SIG-M5 treated with dmso at 0.1 percent for 504 hours (cell line): Measurements from ENCODE around the gene TMPO.
"Not testable (repeated sequence)": the region's sequence is repeated elsewhere in the genome, so short reads cannot be mapped to it uniquely, and the experiment has no call there.

Experiments
- DNase-seq: peaks from one replicate; lab custom pipeline; 2025; ENCODE audit not compliant: unreplicated experiment; lab: John Stamatoyannopoulos, UW

Gene TMPO

DNA sequence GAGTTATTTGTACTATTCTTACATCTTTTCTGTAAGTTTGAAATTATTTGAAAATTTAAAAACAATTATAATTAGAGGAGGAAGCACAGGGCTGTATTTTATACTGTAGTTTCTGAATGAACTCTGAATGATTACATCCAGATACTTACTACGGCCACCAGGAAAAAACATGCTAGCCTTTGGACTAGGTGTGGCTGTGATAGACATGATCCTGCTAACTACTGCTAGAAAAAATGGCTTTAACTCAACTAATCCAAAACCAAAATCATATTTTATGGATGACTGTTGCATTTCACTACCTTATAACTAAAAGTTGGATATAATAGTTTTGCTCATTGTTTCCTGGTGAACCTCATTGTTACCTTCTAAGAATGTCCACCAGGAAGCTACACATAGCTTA is 63.0 kb downstream of the TMPO start:
- no peak for DNase-seq

DNA sequence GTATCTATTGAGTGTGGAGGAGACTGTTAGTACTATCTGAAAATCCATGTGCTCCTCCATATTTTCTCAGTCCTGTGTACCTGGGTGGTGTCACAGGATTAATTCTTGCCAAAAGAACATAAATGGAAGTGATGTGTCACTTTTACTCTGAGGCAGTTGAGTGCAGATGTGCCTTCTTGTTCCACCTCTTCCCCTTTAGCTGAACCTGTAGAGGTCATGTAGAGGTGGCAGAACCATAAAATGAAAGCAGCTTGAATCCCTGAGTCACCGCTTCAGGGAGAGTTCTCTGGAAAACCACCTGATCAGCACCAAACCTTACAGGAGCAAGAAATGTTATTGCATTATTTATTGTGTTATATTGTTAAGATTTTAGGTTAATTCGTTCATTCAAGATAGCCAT is 63.4 kb downstream of the TMPO start:
- peak; percentile 18 for DNase-seq

DNA sequence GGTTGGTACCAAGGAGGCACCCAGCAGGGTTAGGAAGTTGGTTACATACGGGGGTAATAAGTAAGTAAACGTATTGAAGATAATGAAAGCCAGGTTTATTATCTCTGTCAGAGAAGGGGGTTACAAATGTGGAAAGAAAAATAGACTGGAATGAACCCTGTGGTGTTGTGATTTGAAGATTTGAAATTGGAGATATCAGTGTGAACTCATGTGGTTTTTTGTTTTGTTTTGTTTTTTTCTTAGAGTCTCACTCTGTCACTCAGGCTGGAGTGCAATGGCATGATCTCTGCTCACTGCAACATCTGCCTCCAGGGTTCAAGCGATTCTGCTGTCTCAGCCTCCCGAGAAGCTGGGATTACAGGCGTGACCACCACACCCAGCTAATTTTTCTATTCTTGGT is 64.0 kb downstream of the TMPO start:
- DNase-seq, result no peak

DNA sequence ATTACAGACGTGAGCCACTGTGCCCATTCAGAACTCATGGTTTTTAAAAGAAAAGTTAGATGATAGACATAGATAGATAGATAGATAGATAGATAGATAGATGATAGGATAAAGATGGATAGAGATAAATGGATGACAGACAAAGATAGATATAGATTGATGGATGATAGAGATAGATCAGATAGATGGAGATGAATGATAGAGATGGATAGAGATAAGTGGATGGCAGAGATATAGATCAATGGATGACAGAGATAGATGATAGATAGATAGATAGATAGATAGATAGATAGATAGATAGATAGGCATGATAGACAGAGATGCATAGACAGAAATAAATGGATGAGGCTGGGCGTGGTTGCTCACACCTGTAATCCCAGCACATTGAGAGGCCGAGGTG is 64.4 kb downstream of the TMPO start:
- no peak for DNase-seq

DNA sequence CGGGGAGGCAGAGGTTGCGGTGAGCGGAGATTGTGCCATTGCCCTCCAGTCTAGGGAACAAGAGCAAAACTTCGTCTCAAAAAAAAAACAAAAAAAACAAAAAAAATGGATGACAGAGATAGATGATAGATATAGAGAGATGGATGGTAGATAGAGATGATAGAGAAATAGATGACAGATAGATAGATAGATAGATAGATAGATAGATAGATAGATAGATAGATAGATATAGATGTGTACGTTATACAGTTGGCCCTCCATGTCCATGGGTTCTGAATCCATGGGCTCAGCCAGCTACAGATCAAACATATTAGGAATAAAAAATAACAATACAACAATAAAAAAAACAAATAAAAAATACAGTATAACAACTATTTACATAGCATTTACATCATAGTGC is 65.3 kb downstream of the TMPO start:
- no peak for DNase-seq

DNA sequence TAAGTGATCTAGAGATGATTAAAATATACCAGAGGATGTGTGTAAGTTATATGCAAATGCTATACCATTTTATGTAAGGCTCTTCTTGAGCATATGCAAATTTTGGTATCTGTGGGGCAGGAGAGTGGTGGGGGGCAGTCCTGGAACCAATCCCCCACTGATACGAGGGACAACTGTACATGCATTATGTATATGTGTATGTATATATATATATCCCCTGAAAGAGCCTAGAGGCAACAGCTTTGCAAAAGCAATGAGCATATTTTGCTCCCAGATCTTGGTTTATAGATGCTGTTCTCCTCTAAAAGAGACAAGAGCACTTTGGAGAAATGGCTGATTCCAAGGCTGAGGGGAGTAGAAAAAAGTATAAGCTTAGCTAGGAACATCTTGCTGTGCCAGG is 65.7 kb downstream of the TMPO start:
- no peak for DNase-seq

DNA sequence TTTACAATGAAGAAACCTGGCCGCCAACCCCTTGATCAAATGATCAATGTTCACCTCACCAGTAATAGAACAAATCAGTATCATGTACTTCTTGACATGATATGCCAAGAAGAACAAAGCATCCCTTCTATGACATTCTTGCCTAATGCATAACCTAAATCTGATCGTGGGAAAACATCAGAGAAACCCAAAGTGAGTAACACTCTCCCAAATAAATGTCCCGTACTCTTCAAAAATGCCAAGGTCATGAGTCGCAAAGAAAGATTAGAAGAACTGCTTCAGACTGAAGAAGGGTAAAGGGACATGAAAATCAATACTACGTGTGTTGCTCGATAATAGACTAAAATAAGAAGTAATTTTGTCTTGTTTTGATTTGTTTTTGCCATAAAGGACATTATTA is 66.7 kb downstream of the TMPO start:
- no peak for DNase-seq

DNA sequence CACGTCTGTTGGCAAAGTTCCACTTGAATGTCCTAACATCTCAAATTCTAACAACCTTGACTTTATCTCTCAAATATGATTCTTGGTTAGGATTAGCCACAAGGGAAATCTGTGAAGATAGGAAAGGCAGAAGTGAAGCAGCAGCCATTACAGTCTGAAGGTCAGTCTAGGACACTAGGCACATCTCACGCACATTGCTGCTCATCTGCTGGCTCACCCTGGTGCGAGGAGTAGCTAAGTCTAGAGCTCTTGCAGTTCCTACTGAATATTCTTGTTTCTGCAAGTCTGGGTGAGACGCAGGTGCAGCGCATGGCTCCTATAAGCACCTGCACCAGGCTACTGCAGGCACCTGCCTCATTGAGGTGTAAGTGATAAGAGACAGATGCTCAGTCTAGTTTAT is 71.7 kb downstream of the TMPO start:
- no peak for DNase-seq

DNA sequence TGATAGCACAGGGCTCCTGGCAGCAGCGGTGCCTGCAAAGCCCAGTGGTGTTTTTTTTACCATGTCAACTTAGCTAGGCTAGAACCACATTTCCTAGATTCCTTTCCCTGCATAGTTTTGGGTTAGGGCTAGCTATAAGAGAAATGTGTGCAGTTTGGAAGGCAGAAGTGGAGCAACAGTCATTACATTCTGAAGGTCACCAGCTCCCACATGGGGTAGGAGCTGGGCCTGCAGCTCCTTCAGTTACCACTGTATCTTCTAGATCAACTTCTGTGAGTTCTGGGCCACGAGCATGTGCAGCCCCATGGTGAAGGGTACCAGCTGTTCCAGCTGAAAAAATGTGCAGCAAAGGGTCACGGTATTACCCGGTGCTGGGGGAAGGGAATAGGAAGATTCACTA is 75.8 kb downstream of the TMPO start:
- DNase-seq, result peak; percentile 58

DNA sequence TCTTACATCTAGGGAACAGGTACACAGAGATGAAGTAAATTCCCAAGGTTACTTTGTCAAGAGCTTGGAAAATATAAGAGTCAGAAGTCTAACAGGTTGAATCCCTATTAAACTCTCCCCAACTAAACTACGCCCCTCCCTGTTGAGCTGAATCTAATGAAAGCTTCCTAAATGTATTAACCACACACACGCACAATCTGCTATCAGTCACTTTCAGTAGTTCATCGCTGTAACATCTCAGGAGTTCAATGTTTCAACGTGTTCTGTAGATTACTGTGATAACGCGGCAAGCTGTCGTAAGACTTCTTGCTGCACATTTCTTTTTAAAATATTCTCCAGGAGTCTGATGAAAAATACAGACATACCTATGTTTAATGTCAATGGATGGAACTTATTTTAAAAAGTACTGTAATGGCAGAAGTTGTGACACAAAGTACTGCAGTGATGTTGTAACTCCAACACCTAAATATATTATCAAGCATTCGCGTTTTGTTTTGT is 77.5 kb downstream of the TMPO start:
- peak; percentile 75 for DNase-seq

DNA sequence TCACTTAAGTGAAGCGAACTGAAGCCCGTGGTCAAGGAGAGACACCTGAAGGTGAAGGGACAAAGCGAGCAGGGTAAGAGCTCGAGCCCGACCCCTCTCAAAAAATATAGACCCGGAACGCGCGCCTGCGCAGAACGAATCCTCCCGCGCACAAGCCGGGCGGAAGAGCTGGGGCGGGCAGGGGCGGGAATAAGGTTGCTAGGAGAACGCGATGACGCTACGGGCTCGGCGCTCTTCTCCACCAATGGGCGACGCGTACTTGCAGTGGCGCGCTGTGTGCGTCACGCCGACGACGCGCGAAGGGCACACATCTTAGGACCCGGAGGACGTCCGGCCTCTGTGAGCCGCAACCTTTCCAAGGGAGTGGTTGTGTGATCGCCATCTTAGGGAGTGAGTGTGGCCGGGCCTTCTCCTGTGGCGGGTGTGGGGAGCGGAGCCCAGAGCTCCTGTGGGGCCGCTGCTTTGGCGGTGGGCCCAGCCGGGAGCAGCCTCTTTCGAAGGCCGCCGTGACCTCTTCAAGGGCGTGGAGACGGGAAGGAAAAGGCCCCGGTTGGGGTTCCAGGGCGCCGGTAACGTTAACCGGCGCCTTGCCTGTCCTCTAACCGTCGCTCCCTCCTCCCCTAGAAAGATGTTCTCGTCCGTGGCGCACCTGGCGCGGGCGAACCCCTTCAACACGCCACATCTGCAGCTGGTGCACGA is 78.1 kb downstream of the TMPO start, which contains the start of gene SLC25A3:
Gene SLC25A3, plus strand, starts transcription at position 336 of the 699 bp plus-strand sequence. Its CDS starts 293 bp downstream, at position 629.
- peak; percentile 98 for DNase-seq

DNA sequence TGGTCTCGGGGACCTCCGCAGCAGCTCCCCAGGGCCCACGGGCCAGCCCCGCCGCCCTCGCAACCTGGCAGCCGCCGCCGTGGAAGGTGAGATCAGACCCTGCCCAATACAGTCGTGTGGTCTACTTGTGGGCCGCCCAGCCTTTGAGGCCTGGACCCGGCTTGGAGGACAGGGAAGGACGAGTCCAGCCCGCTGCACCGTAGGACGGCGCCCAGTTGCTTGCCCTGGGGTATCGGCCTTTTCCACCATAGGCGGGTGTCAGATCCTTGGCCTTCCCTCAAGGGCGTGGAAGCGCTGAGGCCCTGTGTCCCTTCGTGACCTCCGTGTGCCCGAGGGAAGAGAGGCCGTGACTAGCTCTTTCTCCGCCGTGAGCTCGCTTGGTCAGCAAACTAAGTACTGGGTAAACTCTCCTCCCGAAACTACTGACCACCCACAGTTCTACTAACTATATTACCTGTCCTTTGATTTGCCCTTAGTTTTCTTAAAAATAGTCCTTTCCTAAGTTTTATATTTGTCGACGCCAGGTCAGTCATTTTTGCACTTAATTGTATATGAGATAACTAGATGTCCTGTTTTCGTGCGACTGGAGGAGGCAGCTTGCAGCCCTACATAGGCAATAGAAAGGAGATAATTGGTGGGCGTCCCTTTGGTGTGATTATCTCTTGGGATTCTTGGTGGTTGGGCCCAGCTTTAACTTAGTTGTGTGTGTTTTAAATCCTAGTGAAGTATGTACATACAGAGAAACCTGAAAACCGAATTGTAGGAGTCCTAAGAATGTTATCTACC is 78.9 kb downstream of the TMPO start:
- DNase-seq, result no peak

DNA sequence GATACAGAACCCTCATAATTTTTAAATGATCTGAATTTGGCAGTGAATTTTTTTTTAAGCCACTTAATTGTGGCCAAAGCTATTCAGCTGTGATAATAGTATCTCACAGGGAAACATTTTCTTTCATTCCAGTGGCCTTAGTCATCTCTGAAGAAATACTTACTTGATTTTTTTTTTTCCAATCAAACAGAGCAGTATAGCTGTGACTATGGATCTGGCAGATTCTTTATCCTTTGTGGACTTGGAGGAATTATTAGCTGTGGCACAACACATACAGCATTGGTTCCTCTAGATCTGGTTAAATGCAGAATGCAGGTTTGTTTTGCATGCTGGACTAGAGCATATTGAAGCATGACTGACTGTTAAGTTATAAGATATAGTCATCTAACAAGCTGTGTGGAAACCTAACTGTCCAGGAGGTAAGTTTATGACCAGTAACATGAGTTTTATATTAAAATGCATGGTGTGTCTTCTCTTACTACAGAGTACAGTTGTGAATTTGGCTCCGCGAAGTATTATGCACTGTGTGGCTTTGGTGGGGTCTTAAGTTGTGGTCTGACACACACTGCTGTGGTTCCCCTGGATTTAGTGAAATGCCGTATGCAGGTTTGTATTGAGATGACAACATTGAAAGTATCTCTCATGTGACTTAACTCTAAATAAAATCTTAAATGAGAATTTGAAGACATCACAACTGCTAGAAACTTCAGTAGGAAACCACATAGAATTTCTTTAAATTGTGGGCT is 80.0 kb downstream of the TMPO start:
- peak; percentile 22 for DNase-seq

DNA sequence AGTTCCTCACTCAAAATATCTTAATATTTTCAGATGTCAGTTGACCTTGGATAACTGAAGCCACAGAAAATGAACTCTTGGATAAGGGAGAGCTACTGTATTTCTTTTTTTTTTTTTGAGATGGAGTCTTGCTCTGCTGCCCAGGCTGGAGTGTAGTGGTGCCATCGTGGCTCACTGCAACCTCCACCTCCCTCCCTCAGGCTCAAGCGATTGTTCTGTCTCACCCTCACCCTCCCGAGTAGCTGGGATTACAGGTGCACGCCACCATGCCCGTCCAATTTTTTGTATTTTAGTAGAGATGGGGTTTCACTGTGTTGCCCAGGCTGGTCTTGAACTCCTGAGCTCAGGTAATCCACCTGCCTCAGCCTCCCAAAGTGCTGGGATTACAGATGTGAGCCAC is 81.9 kb downstream of the TMPO start:
- DNase-seq, result not testable (repeated sequence)
